Mesendoderm (in vitro differentiated cells): ENCODE measurements around the gene INSL3.
A peak's percentile ranks its signal among the peaks of the same experiment; 100 is the strongest.

ENCODE experiments used
- DNase-seq: peaks from one replicate; pipeline ENCODE4 v3.0.0; 2013
- H2AK5ac ChIP-seq: 2 replicates; pipeline ENCODE4 v1.6.1; 2013; ENCODE audit warnings: low read length, inconsistent platforms
- H2BK120ac ChIP-seq: 2 replicates; pipeline ENCODE4 v1.6.1; 2013; ENCODE audit warnings: low read depth, mild to moderate bottlenecking, low read length, moderate library complexity, mixed read lengths
- H2BK15ac ChIP-seq: replicated peaks from 2 replicates; pipeline ENCODE4 v1.6.1; 2013; ENCODE audit warnings: low read depth, mild to moderate bottlenecking, moderate library complexity
- H2BK5ac ChIP-seq: 2 replicates; pipeline ENCODE4 v1.6.1; 2013; ENCODE audit warnings: low read length, inconsistent platforms
- H3K18ac ChIP-seq: 2 replicates; pipeline ENCODE4 v1.6.1; 2013; ENCODE audit warnings: mild to moderate bottlenecking, low read length, mixed read lengths
- H3K23ac ChIP-seq: one replicate; pipeline ENCODE4 v1.6.1; 2013; ENCODE audit warnings: low read length
- H3K27ac ChIP-seq: 2 replicates; pipeline ENCODE4 v1.5.1; 2013; ENCODE audit warnings: low read depth, mild to moderate bottlenecking, inconsistent platforms, low read length, moderate library complexity
- H3K27me3 ChIP-seq: 2 replicates; pipeline ENCODE4 v1.6.1; 2013; ENCODE audit warnings: low read length, control low read depth, mild to moderate bottlenecking, inconsistent platforms; ENCODE audit not compliant: insufficient read depth, poor library complexity
- H3K36me3 ChIP-seq: 2 replicates; pipeline ENCODE4 v1.6.1; 2013; ENCODE audit warnings: low read length, inconsistent platforms; ENCODE audit not compliant: control insufficient read depth, insufficient read depth
- H3K4ac ChIP-seq: one replicate; pipeline ENCODE4 v1.6.1; 2013; ENCODE audit warnings: low read depth, mild to moderate bottlenecking, low read length, moderate library complexity
- H3K4me1 ChIP-seq: 2 replicates; pipeline ENCODE4 v1.6.1; 2013; ENCODE audit warnings: low read depth, low read length, inconsistent platforms; ENCODE audit not compliant: control insufficient read depth
- H3K4me2 ChIP-seq: 2 replicates; pipeline ENCODE4 v1.6.1; 2013; ENCODE audit warnings: low read length
- H3K4me3 ChIP-seq: 2 replicates; pipeline ENCODE4 v1.5.1; 2013; ENCODE audit warnings: mild to moderate bottlenecking, low read length
- H3K56ac ChIP-seq: one replicate; pipeline ENCODE4 v1.6.1; 2013; ENCODE audit warnings: low read length
- H3K79me1 ChIP-seq: 2 replicates; pipeline ENCODE4 v1.6.1; 2013; ENCODE audit warnings: low read length, inconsistent platforms
- H3K79me2 ChIP-seq: 2 replicates; pipeline ENCODE4 v1.6.1; 2013; ENCODE audit warnings: mild to moderate bottlenecking, low read length; ENCODE audit not compliant: control insufficient read depth, insufficient read depth
- H3K9ac ChIP-seq: 2 replicates; pipeline ENCODE4 v1.6.1; 2013; ENCODE audit warnings: low read length, inconsistent platforms
- H4K5ac ChIP-seq: one replicate; pipeline ENCODE4 v1.6.1; 2013; ENCODE audit warnings: low read length
- H4K8ac ChIP-seq: one replicate; pipeline ENCODE4 v1.6.1; 2013; ENCODE audit warnings: low read depth, mild to moderate bottlenecking, control low read depth, low read length, moderate library complexity
- WGBS: extraction: QIAGEN DNeasy Blood & Tissue Kit; methylation state at CpG from one replicate; pipeline ENCODE4 v1.1.7; 2013; ENCODE audit warnings: low lambda C conversion rate, missing lambda C conversion rate; ENCODE audit not compliant: insufficient coverage; ENCODE audit errors: extremely low coverage; 5-methylcytosine and 5-hydroxymethylcytosine counted together

INSL3 gene

DNA sequence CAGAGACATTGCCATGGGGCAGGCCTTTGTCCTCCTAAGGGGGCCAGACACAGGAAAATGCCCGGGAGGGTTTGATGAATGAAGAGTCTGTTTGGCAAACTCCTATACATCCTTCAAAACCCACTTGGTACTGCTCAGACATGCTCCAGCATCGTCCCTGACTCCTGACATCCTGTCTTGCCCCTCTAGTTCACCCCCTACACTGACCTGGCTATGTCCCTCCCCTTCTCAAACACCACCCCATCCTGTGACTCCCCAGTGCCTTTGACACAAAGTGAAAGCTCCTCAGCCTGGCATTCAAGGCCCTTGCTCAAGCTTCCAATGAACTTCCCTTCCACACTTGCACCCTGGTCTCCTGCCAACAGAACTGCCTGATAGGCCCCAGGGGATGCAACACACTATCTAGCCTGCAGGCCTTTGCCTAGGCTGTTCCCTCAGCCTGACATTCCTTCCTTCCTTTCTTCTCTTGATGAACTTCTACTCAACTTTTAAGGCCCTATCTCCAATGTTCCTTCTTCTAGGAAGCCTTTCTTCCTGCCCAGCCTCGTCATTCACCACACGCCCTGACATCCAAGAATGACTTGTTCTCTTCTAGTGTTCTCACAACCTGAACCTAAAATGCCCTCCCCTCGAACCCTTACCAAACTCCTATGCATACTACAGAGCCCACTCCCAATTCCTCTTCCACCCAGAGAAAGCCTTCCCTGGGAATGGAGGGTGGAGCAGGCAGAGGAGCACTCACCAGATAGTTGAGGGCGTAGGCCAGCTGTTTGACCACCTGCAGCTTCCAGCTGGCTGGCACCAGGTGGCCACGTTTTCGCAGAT is 14.1 kb upstream of the INSL3 start:
- Histone ChIP-seq H3K9ac (no peak overlapping the region), H4K5ac (no peak overlapping the region), H2BK5ac (no peak overlapping the region), H3K27me3 (no peaks in the 10 kb centered on the region), H3K4me2 (no peak overlapping the region), H2AK5ac (no peak overlapping the region), H3K36me3 (no peaks in the 10 kb centered on the region), H3K4me1 (no peaks in the 10 kb centered on the region), H2BK120ac (no peak overlapping the region), H3K79me1 (no peaks in the 10 kb centered on the region), H3K79me2 (no peaks in the 10 kb centered on the region), H2BK15ac (no peak overlapping the region), H3K27ac (no peak overlapping the region), H3K4me3 (no peak overlapping the region), H4K8ac (no peak overlapping the region), H3K18ac (no peak overlapping the region), H3K23ac (no peak overlapping the region), H3K4ac (no peak overlapping the region), H3K56ac (no peak overlapping the region)
- no CpG with 5 or more reads among the region's 8 CpGs for WGBS
- no peak for DNase-seq

DNA sequence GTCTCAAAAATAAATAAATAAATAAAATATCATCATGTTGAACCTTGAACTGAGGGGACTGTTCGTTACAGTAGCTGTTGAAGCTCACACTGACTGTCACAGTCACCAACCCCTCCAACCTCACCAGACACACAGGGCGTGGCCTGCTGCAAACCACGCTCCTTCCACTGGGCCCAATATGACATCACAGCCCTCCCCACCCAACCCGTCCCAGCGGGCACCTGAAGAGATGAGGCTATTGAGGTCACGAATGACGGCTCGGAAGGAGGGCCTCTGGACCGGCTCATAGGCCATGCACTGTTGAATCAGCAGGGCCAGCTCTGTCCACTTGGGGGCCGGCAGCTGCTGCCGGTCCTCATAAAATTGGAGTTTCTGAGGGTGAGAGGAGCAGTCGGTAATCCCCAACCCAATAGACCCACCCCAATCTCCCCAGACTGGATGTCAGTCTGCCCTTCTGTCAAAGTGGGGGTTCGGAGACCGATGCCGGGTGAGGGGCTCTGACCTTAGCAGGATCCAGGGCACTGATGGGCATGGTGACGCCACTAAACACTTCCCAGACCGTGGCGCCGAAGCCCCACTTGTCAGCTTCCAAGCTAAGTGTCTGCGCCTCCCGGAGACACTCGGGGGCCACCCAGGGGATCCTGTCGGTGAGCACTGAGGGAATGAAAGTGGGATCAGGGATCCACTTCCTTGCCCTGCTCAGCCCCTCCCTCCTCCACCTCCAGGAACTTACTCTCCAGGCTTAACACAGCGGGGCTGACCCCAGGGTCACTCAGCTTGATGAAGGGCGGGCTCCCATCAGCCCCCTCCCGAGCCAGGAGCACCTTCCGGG is 13.2 kb upstream of the INSL3 start:
- no peaks in the 10 kb centered on the region for H3K27me3 ChIP-seq
- H3K18ac ChIP-seq: no peak overlapping the region
- no peak overlapping the region for H2BK120ac ChIP-seq
- H2AK5ac ChIP-seq: no peak overlapping the region
- H4K5ac ChIP-seq: no peak overlapping the region
- peak; percentile 54 for DNase-seq
- H3K4me1 ChIP-seq: no peaks in the 10 kb centered on the region
- no peak overlapping the region for H4K8ac ChIP-seq
- no CpG with 5 or more reads among the region's 27 CpGs for WGBS
- H3K23ac ChIP-seq: no peak overlapping the region
- no peak overlapping the region for H2BK15ac ChIP-seq
- H3K79me2 ChIP-seq: no peaks in the 10 kb centered on the region
- H3K36me3 ChIP-seq: no peaks in the 10 kb centered on the region
- no peak overlapping the region for H3K4ac ChIP-seq
- H3K79me1 ChIP-seq: no peaks in the 10 kb centered on the region
- no peak overlapping the region for H3K9ac ChIP-seq
- no peak overlapping the region for H3K4me3 ChIP-seq
- no peak overlapping the region for H3K56ac ChIP-seq
- H3K27ac ChIP-seq: no peak overlapping the region
- H3K4me2 ChIP-seq: no peak overlapping the region
- H2BK5ac ChIP-seq: no peak overlapping the region

DNA sequence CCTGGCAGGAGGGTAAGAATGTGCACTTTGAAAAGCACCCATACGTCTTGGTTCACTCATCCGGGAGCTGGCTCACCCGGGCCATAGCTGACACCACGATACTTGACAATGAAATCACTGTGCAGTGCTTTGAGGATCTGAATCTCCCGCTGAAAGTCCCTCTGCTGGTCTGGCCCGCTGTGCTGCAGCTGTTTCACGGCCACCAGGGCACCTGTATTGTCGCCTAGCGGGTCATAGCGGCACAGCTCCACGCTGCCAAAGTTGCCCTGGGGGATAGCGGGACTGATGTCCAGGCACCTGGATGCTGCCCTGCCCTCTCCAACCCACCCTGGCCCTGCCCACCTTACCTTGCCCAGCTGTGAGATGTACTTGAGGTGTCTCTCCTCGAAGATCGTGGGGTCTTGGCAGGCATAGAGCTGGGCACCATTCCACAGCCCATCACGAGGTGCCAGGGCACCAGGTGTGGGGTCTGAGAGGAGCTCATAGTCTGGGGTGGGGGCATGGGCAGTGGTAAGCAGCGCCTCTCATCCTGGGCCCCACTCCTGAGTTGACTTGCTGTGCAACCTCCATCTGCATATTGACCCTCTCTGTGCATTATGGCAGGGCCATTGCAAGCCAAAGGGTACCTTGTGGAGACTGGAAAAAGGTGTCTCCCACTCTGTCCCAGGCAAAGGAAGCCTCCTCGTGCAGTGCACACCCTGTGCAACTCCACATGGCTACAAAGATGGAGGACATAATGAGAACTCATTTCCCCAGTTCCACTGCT is 11.3 kb upstream of the INSL3 start:
- H2BK15ac ChIP-seq: no peak overlapping the region

DNA sequence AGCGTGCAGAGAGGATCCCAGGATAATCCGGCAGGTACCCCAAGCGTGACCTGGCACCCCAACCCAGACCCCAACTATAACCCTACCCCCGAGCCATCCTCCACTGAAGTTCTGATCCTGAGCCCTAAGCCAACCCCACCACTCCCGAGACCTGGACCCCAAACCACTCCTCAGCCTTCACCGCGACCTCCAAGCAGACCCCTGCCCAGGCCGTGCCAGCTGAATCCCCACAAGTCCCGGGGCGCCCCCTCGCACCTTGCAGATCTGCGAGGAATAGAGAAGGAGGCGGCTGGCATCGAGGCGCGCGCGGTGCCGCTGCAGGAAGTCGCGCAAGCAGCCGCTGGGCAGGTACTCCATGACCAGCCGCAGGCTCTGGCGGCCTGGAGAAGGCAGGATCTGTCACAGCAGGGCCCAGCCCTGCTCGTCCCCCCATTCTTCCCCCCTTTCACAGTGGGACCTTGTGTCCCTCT is 10.1 kb upstream of the INSL3 start:
- peak overlapping the region; percentile 75 for H3K56ac ChIP-seq
- H3K23ac ChIP-seq: no peak overlapping the region
- no peak overlapping the region for H3K4me3 ChIP-seq
- H3K4me1 ChIP-seq: no peaks in the 10 kb centered on the region
- H3K4me2 ChIP-seq: peak overlapping the region; percentile 35
- H2BK15ac ChIP-seq: no peak overlapping the region
- H4K5ac ChIP-seq: no peak overlapping the region
- H2AK5ac ChIP-seq: no peak overlapping the region
- no peaks in the 10 kb centered on the region for H3K27me3 ChIP-seq
- no peaks in the 10 kb centered on the region for H3K36me3 ChIP-seq
- H3K79me2 ChIP-seq: no peaks in the 10 kb centered on the region
- no peak overlapping the region for H2BK5ac ChIP-seq
- H3K27ac ChIP-seq: no peak overlapping the region
- H3K9ac ChIP-seq: peak overlapping the region; percentile 39
- no CpG with 5 or more reads among the region's 25 CpGs for WGBS
- H3K18ac ChIP-seq: no peak overlapping the region
- H4K8ac ChIP-seq: no peak overlapping the region
- no peaks in the 10 kb centered on the region for H3K79me1 ChIP-seq
- no peak overlapping the region for H2BK120ac ChIP-seq
- H3K4ac ChIP-seq: no peak overlapping the region
- no peak for DNase-seq

More for the DNA sequence above, 11.3 kb upstream of the INSL3 start:
- Histone ChIP-seq H3K56ac (no peak overlapping the region), H3K79me1 (no peaks in the 10 kb centered on the region), H4K5ac (no peak overlapping the region), H3K4me2 (no peak overlapping the region), H3K27me3 (no peaks in the 10 kb centered on the region), H3K79me2 (no peaks in the 10 kb centered on the region), H2BK5ac (no peak overlapping the region), H3K4me3 (no peak overlapping the region), H3K27ac (no peak overlapping the region), H2BK120ac (no peak overlapping the region), H2AK5ac (no peak overlapping the region), H4K8ac (no peak overlapping the region), H3K36me3 (no peaks in the 10 kb centered on the region), H3K23ac (no peak overlapping the region), H3K4me1 (no peaks in the 10 kb centered on the region), H3K4ac (no peak overlapping the region), H3K9ac (no peak overlapping the region), H3K18ac (no peak overlapping the region)
- no peak for DNase-seq
- no CpG with 5 or more reads among the region's 17 CpGs for WGBS

DNA sequence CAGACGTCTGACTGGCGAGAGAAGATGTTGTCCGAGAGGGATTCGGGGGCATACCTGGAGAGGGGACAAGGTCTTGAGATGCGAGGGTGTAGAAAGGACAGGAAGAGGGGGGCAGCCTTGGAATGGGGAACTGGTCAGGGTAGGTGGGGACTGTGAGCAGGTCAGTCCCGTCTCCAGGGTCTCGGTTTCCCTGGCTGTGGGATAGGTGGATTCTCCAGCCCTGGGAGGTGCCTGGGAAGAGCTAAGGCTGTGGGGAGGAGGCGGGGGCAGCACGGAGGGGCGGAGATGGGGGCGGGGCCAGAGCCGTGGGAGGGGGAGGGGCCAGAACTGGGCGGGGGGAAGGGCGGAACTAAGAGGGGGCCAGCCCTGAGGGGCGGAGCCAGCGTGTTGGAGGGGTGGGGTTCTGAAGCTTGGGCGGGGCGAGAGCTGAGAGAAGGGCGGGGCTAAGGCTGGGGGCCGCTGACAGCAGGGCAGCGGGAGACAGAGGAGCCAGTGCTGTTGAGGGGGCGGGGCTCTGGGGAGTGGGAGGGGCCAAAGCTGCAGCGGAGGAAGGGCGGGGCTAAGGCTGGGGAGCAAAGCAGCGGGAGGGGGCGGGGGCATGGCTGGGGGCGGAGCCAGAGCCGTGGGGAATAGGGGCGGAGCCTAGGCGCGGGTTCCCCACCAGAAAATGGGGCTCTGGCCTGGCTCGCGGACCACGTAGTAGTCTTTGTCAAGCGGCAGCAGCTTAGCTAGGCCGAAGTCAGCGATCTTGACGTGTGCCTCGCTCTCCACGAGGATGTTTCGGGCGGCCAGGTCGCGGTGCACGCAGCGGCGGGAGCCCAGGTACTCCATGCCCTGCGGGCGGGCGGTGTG is 9.5 kb upstream of the INSL3 start:
- Histone ChIP-seq H2BK120ac (no peak overlapping the region), H3K23ac (no peak overlapping the region), H4K8ac (no peak overlapping the region), H3K79me1 (no peaks in the 10 kb centered on the region), H3K4ac (no peak overlapping the region), H3K9ac (peak overlapping the region; percentile 39), H4K5ac (no peak overlapping the region), H3K18ac (no peak overlapping the region), H2BK15ac (no peak overlapping the region), H2BK5ac (no peak overlapping the region), H3K36me3 (no peaks in the 10 kb centered on the region), H3K27ac (no peak overlapping the region), H3K4me2 (peak overlapping the region; percentile 41), H3K79me2 (no peaks in the 10 kb centered on the region), H3K27me3 (no peaks in the 10 kb centered on the region), H3K4me3 (peak overlapping the region; percentile 6), H3K56ac (peak overlapping the region; percentile 75), H3K4me1 (no peaks in the 10 kb centered on the region), H2AK5ac (no peak overlapping the region)
- WGBS: no CpG with 5 or more reads among the region's 50 CpGs
- peak; percentile 94 for DNase-seq
